Posterior cingulate gyrus (tissue), 11 donors: ENCODE data around the gene PUS10.
A peak's percentile ranks its signal among the peaks of the same experiment; 100 is the strongest.
"Not testable (repeated sequence)": the region's sequence is repeated elsewhere in the genome, so short reads cannot be mapped to it uniquely, and the experiment has no call there.

Source experiments
- DNase-seq, 10 donors: peaks; one replicate each; pipeline versions ENCODE4 v3.0.0 to v3.0.0-alpha.2; 2020 to 2021; ENCODE audit warnings: mixed read lengths in 3 of 10
- intact Hi-C: fragments of 100-400 bp; cut with DNase I; formaldehyde crosslinking; loops from one replicate; pipeline ENCODE4 v1.15.1; 2023

Gene PUS10

GRCh38 chr2:61017556-61018317, at the start of gene PUS10, which contains the start of gene PEX13:
TSS of gene PUS10 (minus strand) at chr2:61018255. CDS start at chr2:61011890, 6,365 bp downstream.
TSS of gene PEX13 (plus strand) at chr2:61017720. CDS start at chr2:61017760, 40 bp downstream.
- intact Hi-C loops = loop anchor here (2.0 to 10.0 kb wide), 3 partner anchors 49 to 160 kb away; partner anchors contain the start of gene REL
- peak; percentile 72 to 97 (median 81) for DNase-seq

DNA sequence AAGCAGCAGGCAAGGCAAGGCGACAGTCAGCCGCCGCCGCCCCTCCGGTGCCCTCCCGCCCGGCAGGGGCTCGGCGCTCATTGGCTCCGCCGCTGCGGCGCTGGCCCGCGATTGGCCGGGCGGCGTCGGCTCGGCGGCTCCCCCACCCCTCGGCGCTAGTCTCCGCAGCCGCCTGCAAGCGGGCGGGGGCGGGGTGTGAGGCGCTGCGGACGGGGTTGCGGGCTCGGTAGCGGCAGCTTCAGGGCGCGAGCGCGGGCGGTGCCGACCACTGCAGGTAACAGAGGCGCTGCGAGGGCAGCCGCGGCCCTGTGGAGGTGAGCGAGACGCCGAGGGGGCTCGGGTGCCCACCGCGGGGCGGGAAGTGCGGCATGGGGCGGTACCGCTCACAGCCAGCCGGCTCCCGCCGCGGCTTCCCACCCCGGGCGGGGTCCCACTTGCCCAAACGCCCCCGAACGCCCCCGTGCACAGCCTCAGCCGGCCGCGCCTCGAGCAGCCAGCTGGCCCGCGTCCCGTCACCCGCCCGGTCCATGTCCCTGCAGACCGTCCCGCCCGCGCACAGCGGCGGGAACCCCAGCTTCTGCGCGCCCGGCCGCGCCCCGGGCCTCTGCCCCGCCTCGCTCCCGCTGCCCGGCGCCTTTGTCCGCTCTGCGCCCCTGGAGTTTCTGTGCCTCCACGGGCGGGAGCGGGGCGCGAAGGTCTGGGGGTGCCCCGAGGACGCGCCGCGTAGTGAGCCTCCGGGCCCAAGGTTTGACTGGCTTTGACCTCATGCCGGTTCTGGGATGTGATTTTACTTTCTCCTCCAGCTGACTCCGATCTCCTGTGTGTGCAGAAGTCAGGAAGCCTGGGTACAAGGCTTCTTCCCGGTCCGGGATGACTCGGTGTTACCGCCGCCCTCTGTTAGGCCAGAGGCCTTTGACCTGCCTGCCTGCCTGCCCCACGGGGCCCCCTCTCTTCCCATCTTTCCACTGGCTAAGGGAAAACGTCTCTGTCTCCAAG, 48.0 kb upstream of the PUS10 start, which contains the start of gene SANBR:
TSS of gene SANBR (plus strand) at position 158 of the 996 bp plus-strand sequence. CDS start 4,480 bp downstream, outside the sequence.
- intact Hi-C loops = loop anchor here (2.0 kb wide), 1 partner anchor 49 kb away; the partner anchor contains the start of gene PEX13
- peak; percentile 73 to 98 (median 87) for DNase-seq

DNA sequence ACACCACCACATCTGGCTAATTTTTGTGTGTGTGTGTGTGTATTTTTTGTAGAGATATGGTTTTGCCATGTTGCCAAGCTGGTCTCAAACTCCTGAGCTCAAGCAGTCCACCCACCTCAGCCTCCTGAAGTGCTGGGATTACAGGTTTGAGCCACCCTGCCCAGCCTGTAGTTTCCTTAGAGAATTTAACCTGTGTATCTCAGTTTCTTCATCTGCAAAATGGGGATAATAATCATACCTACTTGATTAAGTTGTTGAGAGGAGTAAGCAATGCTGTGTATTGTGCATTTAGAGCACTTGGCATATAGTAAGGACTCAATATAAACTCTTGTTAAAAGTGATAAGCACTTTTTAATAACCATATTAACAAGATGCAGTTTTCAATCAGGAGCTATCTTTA, 41.3 kb upstream of the PUS10 start:
- intact Hi-C loops = no loop called here
- no peak for DNase-seq

DNA sequence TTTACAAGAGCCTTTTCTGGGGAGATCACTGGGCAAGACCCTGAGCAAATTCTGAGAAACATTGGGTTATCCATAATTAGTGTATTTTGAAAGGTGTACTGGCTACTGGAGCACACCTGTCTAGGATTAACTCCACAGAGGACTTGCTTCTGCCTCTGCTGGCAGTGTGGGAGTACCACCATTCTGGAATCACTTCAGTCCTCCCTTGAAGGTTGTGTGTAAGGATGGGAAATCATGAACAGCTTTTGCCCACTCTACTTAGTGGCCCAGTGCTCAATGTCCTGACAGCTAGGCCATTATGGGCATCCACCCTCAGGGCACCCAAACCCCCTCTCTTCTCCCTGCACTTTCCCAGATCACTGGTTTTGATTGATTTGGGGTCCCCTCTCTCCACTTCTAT, 39.5 kb upstream of the PUS10 start:
- intact Hi-C loops = no loop called here
- no peak for DNase-seq

DNA sequence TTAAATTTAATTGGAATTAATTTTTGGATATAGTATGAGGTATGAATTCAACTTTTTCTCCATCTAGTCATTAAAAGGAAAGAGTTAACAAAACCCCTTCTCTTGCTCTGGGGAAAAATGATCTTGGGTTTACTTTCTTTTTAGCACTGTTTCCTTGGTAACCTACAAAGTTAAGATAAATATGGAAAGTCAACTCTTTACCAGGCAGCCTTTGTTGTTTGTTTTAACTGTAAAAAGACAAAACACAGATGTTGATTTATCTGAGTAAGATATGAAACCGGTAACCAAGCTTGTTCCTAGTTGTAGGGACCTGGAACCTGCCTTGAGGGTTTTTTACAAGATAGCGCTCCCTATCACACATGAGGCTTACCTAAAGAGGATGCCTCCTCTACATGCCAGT, 37.5 kb upstream of the PUS10 start:
- no peak for DNase-seq
- intact Hi-C loops = no loop called here

GRCh38 chr2:61045999-61046398, 27.9 kb upstream of the PUS10 start:
- no peak for DNase-seq
- intact Hi-C loops = no loop called here

DNA sequence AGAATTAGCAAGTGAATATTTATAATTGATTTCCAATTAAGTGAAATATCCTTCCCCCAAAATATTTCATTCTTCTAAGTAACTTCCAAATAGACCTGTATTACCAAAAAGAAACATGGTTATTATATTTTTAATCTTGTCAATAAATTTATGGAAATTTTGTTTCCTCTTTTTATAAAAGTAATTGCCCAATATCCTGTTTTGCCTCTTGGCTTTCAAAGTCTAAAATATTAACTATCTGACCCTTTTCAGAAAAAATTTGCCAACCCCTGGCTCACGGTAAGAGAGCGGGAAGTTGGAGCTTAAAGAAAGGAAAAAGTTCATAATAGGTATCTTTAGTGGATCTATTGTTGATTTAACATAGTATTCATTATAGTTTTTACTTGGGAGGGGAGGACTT, 27.2 kb upstream of the PUS10 start:
- intact Hi-C loops = no loop called here
- no peak for DNase-seq

GRCh38 chr2:61044636-61045035, 26.6 kb upstream of the PUS10 start:
- intact Hi-C loops = no loop called here
- no peak for DNase-seq

- DNase-seq = no peak
- intact Hi-C loops = no loop called here
These were observed 24.8 kb upstream of the PUS10 start for GRCh38 chr2:61042807-61043206.

GRCh38 chr2:61036643-61037042, 18.6 kb upstream of the PUS10 start:
- DNase-seq, intact Hi-C loops: not testable (repeated sequence)

DNA sequence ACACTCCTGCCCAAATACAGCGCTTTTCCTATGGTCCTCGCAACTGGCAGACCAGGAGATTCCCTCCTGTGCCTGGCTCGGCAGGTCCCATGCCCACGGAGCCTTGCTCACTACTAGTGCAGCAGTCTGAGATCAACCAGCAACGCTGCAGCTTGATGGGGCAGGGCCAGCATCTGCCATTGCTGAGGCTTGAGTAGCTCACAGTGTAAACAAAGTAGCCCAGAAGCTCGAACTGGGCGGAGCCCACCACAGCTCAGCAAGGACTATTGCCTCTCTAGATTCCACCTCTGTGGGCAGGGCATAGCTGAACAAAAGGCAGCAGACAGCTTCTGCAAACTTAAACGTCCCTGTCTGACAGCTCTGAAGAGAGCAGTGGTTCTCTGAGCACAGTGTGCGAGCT, 16.5 kb upstream of the PUS10 start:
- DNase-seq = not testable (repeated sequence)

GRCh38 chr2:61029533-61029932, 11.5 kb upstream of the PUS10 start:
- intact Hi-C loops = no loop called here
- DNase-seq = no peak

More for the DNA sequence above, 16.5 kb upstream of the PUS10 start:
- intact Hi-C loops = not testable (repeated sequence)

- intact Hi-C loops = no loop called here
These were observed 5.6 kb upstream of the PUS10 start for GRCh38 chr2:61023670-61024069.

DNA sequence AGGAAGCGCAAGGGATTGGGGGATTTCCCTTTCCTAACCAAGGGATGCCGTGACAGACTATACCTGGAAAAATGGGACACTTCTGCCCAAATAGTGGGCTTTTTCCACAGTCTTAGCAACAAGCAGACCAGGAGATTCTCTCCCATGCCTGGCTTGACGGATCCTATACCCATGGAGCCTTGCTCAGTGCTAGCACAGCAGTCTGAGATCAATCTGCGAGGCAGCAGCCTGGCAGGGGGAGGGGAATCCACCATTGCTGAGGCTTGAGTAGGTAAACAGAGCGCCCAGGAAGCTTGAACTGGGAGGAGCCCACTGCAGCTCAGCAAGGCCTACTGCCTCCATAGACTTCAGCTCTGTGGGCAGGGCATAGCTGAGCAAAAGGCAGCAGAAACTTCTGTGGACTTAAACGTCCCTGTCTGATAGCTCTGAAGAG, 3.2 kb upstream of the PUS10 start:
- peak in 1 of 10 donors; percentile 59 for DNase-seq
- intact Hi-C loops = no loop called here

More at GRCh38 chr2:61023670-61024069, 5.6 kb upstream of the PUS10 start:
- no peak for DNase-seq

DNA sequence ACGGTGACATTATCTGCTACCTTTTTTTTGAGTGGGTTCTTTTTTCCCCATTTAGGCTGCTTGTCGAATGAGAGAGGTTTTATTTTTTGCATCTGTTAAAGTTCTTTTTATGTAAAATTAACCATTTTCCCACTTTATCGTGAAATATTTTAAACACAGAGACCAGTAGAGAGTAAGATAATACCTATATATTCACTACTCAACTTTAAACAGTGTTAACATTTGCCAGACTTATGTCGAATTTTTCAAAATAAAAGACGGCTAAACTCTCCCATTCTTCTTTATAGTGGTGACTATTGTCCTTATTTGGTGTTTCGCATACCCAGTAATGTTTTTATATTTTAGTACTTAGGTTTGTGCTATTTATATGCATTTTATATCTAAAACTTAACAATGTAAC, 743 bp upstream of the PUS10 start:
- no peak for DNase-seq
- intact Hi-C loops = loop anchor here (5.0 to 10.0 kb wide), 2 partner anchors 134 to 159 kb away; partner anchors contain the start of gene REL

GRCh38 chr2:61018318-61018755, 282 bp upstream of the PUS10 start:
- intact Hi-C loops = loop anchor here (5.0 to 10.0 kb wide), 2 partner anchors 134 to 159 kb away; partner anchors contain the start of gene REL
- DNase-seq = no peak

GRCh38 chr2:61017003-61017555, 976 bp downstream of the PUS10 start:
- intact Hi-C loops = loop anchor here (2.0 to 10.0 kb wide), 3 partner anchors 50 to 160 kb away; partner anchors contain the start of gene REL
- DNase-seq = peak; percentile 55 to 95 (median 66)

DNA sequence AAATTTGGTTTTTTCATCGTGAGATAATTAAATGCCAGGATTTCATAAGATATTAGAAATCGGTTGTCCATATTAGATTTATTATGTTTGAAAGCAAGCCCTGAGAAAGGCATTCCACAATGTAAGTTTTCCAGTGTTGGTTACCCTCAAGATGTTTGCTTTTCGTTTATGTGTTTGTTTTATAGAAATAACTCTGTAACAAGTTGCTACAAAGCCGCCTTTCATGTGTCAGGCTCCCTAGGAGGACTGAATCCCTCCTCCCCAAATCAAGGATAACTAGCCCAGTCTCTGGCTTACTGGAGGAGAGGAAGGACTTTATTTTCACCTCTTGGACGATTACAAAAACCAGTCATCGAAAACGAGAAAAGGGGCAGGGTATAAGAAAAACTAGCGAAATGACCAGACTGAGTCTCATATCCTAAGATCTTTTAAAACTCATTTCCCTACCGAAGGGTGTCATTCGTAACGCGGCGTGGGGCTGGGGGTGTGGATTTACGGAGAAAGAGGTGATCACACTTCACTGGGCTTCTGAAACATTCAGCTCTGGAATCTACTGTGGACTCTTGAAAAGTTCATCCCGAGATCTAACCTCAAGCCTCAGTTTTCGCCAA, 1.6 kb downstream of the PUS10 start:
- DNase-seq = no peak
- intact Hi-C loops = loop anchor here (2.0 to 10.0 kb wide), 3 partner anchors 50 to 161 kb away; partner anchors contain the start of gene REL

GRCh38 chr2:61015976-61016375, 2.1 kb downstream of the PUS10 start:
- no peak for DNase-seq
- intact Hi-C loops = loop anchor here (2.0 to 10.0 kb wide), 3 partner anchors 51 to 161 kb away; partner anchors contain the start of gene REL
